ENCODE results near the gene OVAAL. TPM values are rescaled to one million over a fixed set of nuclear protein-coding genes. Genes with fewer than 3 reads are reported as not detected.

Gene OVAAL
- total and polyA plus RNA-seq, 2 of the 8 experiments (the other 6 are each of a cell fraction or from before 2014, with no cell fraction given), result not detected

DNA sequence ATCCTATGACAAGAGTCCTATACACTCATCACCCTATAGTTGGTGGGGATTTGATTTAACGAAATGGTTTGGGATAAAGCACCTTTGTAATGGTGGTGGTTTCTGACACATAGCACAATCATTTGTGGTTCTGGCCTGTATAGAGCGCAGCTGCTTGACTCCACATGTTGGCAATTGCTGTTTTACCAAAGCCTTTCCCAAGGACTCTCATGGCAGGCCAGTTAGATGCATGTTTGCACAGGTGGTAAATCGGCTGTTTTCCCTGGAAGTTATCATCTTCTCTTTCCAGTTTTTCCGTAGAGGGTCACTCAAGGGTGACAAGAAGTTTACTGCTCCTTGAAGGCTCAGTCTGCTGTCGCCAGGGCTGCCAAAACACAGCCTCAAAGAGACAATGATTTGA, 56.0 kb downstream of the OVAAL start:
- Histone ChIP-seq H3K18ac (ENCODE audit: extremely low read depth, low read length) (no peak overlapping the region), H3K14ac (ENCODE audit: insufficient read length) (no peak overlapping the region), H3K4me1 (replicated peaks in 1 of 4; ENCODE audit: control insufficient read depth in 3 of 4, insufficient read depth in 4 of 4, low read length in 3 of 4) (peaks cover 0 to 10% (median 2%) of the 10 kb centered on the region in 4 experiments; a peak in 3 of 7 replicates), H4K20me1 (replicated peaks in 1 of 2; ENCODE audit: control insufficient read depth in 1 of 2, insufficient read depth in 2 of 2, low read length in 2 of 2) (no peaks in the 10 kb centered on the region), H4K91ac (replicated peaks; ENCODE audit: insufficient read length, low read length) (no peak overlapping the region), H3K56ac (replicated peaks; ENCODE audit: insufficient read length, low read depth, low read length) (no peak overlapping the region), H3K23me2 (ENCODE audit: low read depth, low read length) (no peaks in the 10 kb centered on the region), H3K4me2 (ENCODE audit: insufficient read depth in 1 of 2, low read depth in 2 of 2, low read length in 2 of 2) (no peak overlapping the region), H3K9me3 (ENCODE audit: insufficient read depth in 2 of 2, low read depth in 1 of 2, low read length in 1 of 2) (no peaks in the 10 kb centered on the region), H2BK120ac (replicated peaks; ENCODE audit: low read depth, low read length) (no peak overlapping the region), H3K4ac (replicated peaks; ENCODE audit: insufficient read length, low read depth, low read length) (no peak overlapping the region), H2BK5ac (ENCODE audit: low read depth, low read length) (no peak overlapping the region), H4K5ac (ENCODE audit: insufficient read length, low read depth, low read length) (no peak overlapping the region), H3K79me1 (ENCODE audit: low read depth, low read length) (no peaks in the 10 kb centered on the region), H3K9ac (replicated peaks in 1 of 4; ENCODE audit: extremely low read depth in 1 of 4, low read depth in 3 of 4, low read length in 3 of 4) (no peak overlapping the region), H2BK20ac (ENCODE audit: low read length) (no peak overlapping the region), H3K27me3 (replicated peaks in 1 of 4; ENCODE audit: control insufficient read depth in 3 of 4, extremely low read depth in 1 of 4, insufficient read depth in 3 of 4, low read length in 3 of 4) (no peaks in the 10 kb centered on the region), H3K27ac (ENCODE audit: low read depth, low read length) (no peak overlapping the region), H3K4me3 (ENCODE audit: extremely low read depth in 1 of 4, insufficient read depth in 2 of 4, low read depth in 3 of 4, low read length in 4 of 4) (no peak overlapping the region), H2BK12ac (ENCODE audit: low read depth, low read length) (no peak overlapping the region), H2AFZ (ENCODE audit: low read length) (no peak overlapping the region), H4K8ac (ENCODE audit: extremely low read depth, insufficient read depth, low read length) (no peak overlapping the region), H3K36me3 (ENCODE audit: control insufficient read depth in 2 of 4, insufficient read depth in 4 of 4, low read length in 3 of 4) (no peaks in the 10 kb centered on the region), H3K23ac (ENCODE audit: insufficient read length) (no peak overlapping the region), H2BK15ac (ENCODE audit: low read length) (no peak overlapping the region), H3K79me2 (ENCODE audit: control insufficient read depth in 1 of 2, insufficient read depth in 2 of 2, low read length in 2 of 2) (no peaks in the 10 kb centered on the region), H2AK5ac (ENCODE audit: low read depth, low read length) (no peak overlapping the region)
- ChIA-PET POLR2A (ENCODE audit: partially characterized antibody) (no interaction called here), CTCF (ENCODE audit: partially characterized antibody) (no interaction called here)
- FAIRE-seq (no peak), DNase-seq (ENCODE audit: low read depth in 1 of 2, low spot score in 2 of 2) (no peak)
- TF ChIP-seq CREB1 (IDR thresholded peaks at IDR 0.05), result no peak
- no peak for TF ChIP-seq TBP (IDR thresholded peaks at IDR 0.05; ENCODE audit: low read depth, low read length)
- no peak for TF ChIP-seq BACH1 (IDR thresholded peaks at IDR 0.05; ENCODE audit: low read length)
- no peak for TF ChIP-seq FOSL1 (IDR thresholded peaks at IDR 0.05; ENCODE audit: insufficient read depth, low read depth, low read length)
- no peak for TF ChIP-seq BRCA1 (IDR thresholded peaks at IDR 0.05; ENCODE audit: low read depth, low read length)
- TF ChIP-seq RAD21 (IDR thresholded peaks at IDR 0.05 in 1 of 2, conservative IDR thresholded peaks at IDR 0.05 in 1 of 2; ENCODE audit: low read depth in 2 of 2, low read length in 2 of 2), result no peak
- no peak for TF ChIP-seq SRF (IDR thresholded peaks at IDR 0.05; ENCODE audit: low read depth, low read length)
- TF ChIP-seq SUZ12 (IDR thresholded peaks at IDR 0.05; ENCODE audit: low read length), result no peak
- no peak for TF ChIP-seq NANOG (IDR thresholded peaks at IDR 0.05; ENCODE audit: insufficient read depth, low read depth, low read length, poor library complexity, severe bottlenecking)
- no peak for TF ChIP-seq JUN (IDR thresholded peaks at IDR 0.05; ENCODE audit: low read depth, low read length)
- TF ChIP-seq RBBP5 (IDR thresholded peaks at IDR 0.05; ENCODE audit: borderline replicate concordance, low read depth, low read length), result no peak
- no peak for TF ChIP-seq ZNF274 (IDR thresholded peaks at IDR 0.05; ENCODE audit: borderline replicate concordance, extremely low read depth, low read length)
- TF ChIP-seq JUND (IDR thresholded peaks at IDR 0.05; ENCODE audit: low read length), result no peak
- WGBS, 2 experiments (ENCODE audit: extremely low coverage in 1 of 2, insufficient coverage in 1 of 2, insufficient read length in 1 of 2, insufficient replicate concordance in 2 of 2, low coverage in 1 of 2, low lambda C conversion rate in 2 of 2, missing lambda C conversion rate in 1 of 2), result 83% methylated on average over 5 of the region's 5 CpGs; no CpG with 5 or more reads in 1 of the 2 experiments
